ENCODE results near the gene XK.

- TF ChIP-seq CTCF (conservative IDR thresholded peaks at IDR 0.05; ENCODE audit: low read depth, low read length) = no peak
- no peak for TF ChIP-seq EZH2 (IDR thresholded peaks at IDR 0.05; ENCODE audit: borderline replicate concordance, low read depth, low read length, poor library complexity, severe bottlenecking)
These were observed 74.4 kb downstream of the XK start for GRCh38 chrX:37759878-37760418.
